GM23248 (cell line): ENCODE data around the gene ARCN1. TPM values are rescaled to one million over a fixed set of nuclear protein-coding genes. Genes with fewer than 3 reads are reported as not detected.
A peak's percentile ranks its signal among the peaks of the same experiment; 100 is the strongest.

Experiments
- DNase-seq: peaks from one replicate; pipeline ENCODE4 v3.0.0-alpha.2; 2015
- H2AFZ ChIP-seq: fragments of 200-600 bp; sonication (generic); 2 replicates; pipeline ENCODE4 v1.6.1; 2016; ENCODE audit warnings: antibody characterized with exemption
- H3F3A ChIP-seq: fragments of 200-600 bp; sonication (generic); 2 replicates; pipeline ENCODE4 v1.6.1; 2016; ENCODE audit warnings: mild to moderate bottlenecking, antibody characterized with exemption, mixed run types; ENCODE audit not compliant: insufficient read depth
- H3K27ac ChIP-seq: fragments of 200-600 bp; sonication (generic); 2 replicates; pipeline ENCODE4 v1.5.1; 2016; ENCODE audit warnings: mild to moderate bottlenecking
- H3K27me3 ChIP-seq: fragments of 200-600 bp; sonication (generic); replicated peaks from 2 replicates; pipeline ENCODE4 v1.6.1; 2016; ENCODE audit warnings: mild to moderate bottlenecking; ENCODE audit not compliant: insufficient read depth
- H3K36me3 ChIP-seq: fragments of 200-600 bp; sonication (generic); 2 replicates; pipeline ENCODE4 v1.6.1; 2016; ENCODE audit warnings: low read depth, mild to moderate bottlenecking
- H3K4me1 ChIP-seq: fragments of 200-600 bp; sonication (generic); 2 replicates; pipeline ENCODE4 v1.6.1; 2016; ENCODE audit warnings: mild to moderate bottlenecking; ENCODE audit not compliant: insufficient read depth
- H3K4me2 ChIP-seq: fragments of 200-600 bp; sonication (generic); one replicate; pipeline ENCODE4 v1.6.1; 2016; ENCODE audit warnings: mild to moderate bottlenecking; ENCODE audit not compliant: unreplicated experiment
- H3K4me3 ChIP-seq: fragments of 200-600 bp; sonication (generic); 2 replicates; pipeline ENCODE4 v1.5.1; 2016; ENCODE audit warnings: mild to moderate bottlenecking
- H3K79me2 ChIP-seq: fragments of 200-600 bp; sonication (generic); 2 replicates; pipeline ENCODE4 v1.6.1; 2016; ENCODE audit warnings: mild to moderate bottlenecking; ENCODE audit not compliant: insufficient read depth
- H3K9ac ChIP-seq: fragments of 200-600 bp; sonication (generic); 2 replicates; pipeline ENCODE4 v1.6.1; 2016; ENCODE audit warnings: mild to moderate bottlenecking
- H3K9me2 ChIP-seq: fragments of 200-600 bp; sonication (generic); 2 replicates; pipeline ENCODE4 v1.6.1; 2016; ENCODE audit warnings: mixed run types, mild to moderate bottlenecking, moderate library complexity; ENCODE audit not compliant: insufficient read depth
- H3K9me3 ChIP-seq: fragments of 200-600 bp; sonication (generic); one replicate; pipeline ENCODE4 v1.6.1; 2017; ENCODE audit warnings: low read depth
- H4K20me1 ChIP-seq: fragments of 200-600 bp; sonication (generic); 2 replicates; pipeline ENCODE4 v1.6.0; 2016; ENCODE audit not compliant: insufficient read depth
- EZH2 ChIP-seq: fragments of 200-600 bp; sonication (generic); IDR thresholded peaks from 2 replicates; pipeline ENCODE4 v1.6.1; 2018; ENCODE audit warnings: antibody characterized with exemption, mild to moderate bottlenecking; ENCODE audit not compliant: insufficient read depth, poor library complexity, severe bottlenecking
- EZH2phosphoT487 ChIP-seq: fragments of 200-600 bp; sonication (generic); IDR thresholded peaks from 2 replicates; pipeline ENCODE4 v1.6.1; 2018; ENCODE audit warnings: antibody characterized with exemption, moderate library complexity, mild to moderate bottlenecking, low read depth; ENCODE audit not compliant: insufficient read depth
- WGBS, 2 experiments: methylation state at CpG; one replicate each; pipeline ENCODE4 v1.1.6; 2015 to 2017; ENCODE audit warnings: low lambda C conversion rate in 2 of 2, low coverage in 1 of 2; ENCODE audit errors: missing lambda C conversion rate in 2 of 2; 5-methylcytosine and 5-hydroxymethylcytosine counted together
- in situ Hi-C: fragments of 300-500 bp; cut with MboI; formaldehyde crosslinking; loops from 2 replicates; pipeline ENCODE4 v1.15.0; 2020
- polyA plus RNA-seq: library from polyadenylated mRNA; unstranded; fragments of >200 nt; fragmentation: Nextera tagmentation; extraction: Ambion mirVana; gene quantifications from 2 replicates; pipeline ENCODE4 v1.2.1, GENCODE V29; 2016
- total RNA-seq: library from RNA; depleted of rRNA; stranded (reverse); fragments of >200 nt; shearing (Covaris generic); gene quantifications from 2 replicates; pipeline ENCODE4 v1.2.3, GENCODE V29; 2014

Gene ARCN1
- total and polyA plus RNA-seq, 2 experiments from 2014 or later = 187 to 190 TPM

DNA sequence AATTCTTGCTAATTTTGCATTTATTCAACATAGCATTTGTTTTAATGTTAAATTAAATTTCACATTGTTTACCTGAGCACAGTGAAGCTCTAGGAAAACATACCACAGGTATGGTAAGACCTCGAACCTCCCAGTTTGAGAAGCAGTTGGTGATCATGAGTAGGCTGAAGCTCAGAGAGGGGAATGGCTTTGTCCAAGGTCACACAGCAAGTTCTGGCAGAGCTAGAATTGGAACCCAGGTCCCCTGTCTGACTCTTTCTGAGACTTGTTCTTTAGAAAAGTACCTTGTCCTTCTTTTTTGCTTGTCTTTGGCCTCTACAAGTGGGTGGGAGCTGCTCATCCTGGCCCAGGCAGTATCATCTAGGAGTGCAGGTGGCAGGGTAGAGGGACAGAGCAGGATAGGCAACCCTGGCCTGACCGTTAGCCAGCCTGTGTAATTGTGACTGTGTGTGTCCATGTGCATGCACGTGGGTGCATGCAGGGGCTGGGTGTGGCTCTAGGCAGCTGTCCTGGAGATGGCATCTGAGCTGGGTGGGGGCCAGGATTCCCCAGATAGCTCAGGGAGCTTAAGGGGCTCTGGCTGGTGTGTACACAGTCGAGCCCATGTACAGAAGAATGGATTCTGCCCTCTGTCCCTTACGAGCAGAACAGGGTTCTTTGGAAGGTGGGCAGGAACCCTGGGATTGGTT is 56.8 kb downstream of the ARCN1 start:
- 47 to 51% methylated on average over 5 of the region's 5 CpGs for WGBS, 2 experiments
- no peak for TF ChIP-seq EZH2
- no peak for TF ChIP-seq EZH2phosphoT487
- H2AFZ ChIP-seq = no peak overlapping the region
- no peak overlapping the region for H3K4me2 ChIP-seq
- peak; percentile 39 for DNase-seq
- peaks cover 38% of the 10 kb centered on the region for H3F3A ChIP-seq
- H3K9me3 ChIP-seq = no peaks in the 10 kb centered on the region
- peaks cover 91% of the 10 kb centered on the region for H3K79me2 ChIP-seq
- no peaks in the 10 kb centered on the region for H4K20me1 ChIP-seq
- H3K9ac ChIP-seq = peak overlapping the region; percentile 33
- in situ Hi-C loops = no loop called here
- H3K36me3 ChIP-seq = peaks cover 51% of the 10 kb centered on the region; the same call in 1 of the 2 replicates
- H3K4me1 ChIP-seq = peaks cover 32% of the 10 kb centered on the region
- H3K27me3 ChIP-seq = no peaks in the 10 kb centered on the region
- 0 out of 2 replicates have a peak overlapping the region, but pooled peaks have one; percentile 6 for H3K27ac ChIP-seq
- no peak overlapping the region for H3K4me3 ChIP-seq
- no peaks in the 10 kb centered on the region for H3K9me2 ChIP-seq

DNA sequence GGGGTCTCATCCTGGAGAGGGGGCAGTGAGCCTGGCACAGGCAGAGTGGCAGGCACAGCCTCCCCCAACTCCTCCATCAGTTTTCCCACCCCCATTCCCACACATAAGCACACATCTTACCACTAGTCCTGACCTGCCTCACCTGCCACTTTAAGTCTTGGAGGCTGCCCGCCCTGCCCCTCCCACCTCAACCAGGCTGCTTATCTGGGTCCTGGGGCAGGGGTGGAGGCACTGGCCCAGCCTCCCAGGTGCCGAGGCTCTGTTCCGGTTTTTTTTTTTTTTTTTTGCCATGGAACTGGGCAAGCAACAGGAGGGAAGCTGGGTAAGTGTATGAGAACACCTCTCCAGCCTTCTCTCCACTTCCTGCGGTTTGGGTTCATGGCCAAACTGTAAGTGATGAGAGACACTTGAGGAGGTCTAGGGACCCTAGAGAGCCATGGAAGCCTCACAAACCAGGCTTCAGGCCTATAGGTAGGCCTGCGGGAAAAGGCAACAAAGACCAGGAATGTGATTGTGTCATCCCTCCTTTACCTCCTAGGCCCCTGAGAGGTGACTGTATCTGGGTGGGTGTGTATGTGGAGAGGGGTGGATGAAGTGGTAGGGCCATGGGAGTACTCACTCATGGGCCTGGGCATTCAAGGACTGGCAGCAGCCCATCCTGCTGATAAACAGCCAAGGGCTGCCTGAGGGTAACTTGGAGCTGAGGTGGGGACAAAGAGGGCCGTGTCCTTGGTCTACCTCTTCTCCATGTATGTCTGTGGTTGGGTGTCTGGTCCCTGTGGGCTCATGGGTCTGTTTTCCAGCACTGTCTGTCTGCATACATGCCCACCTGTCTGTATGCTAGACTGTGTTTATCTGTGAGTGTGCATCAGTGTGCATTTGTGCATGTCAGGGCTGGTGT is 57.8 kb downstream of the ARCN1 start:
- Histone ChIP-seq H3K9ac (peak overlapping the region; percentile 23; the same call in 1 of the 2 replicates), H3K4me2 (no peak overlapping the region), H3K36me3 (peaks cover 51% of the 10 kb centered on the region; the same call in 1 of the 2 replicates), H4K20me1 (no peaks in the 10 kb centered on the region), H3K4me3 (no peak overlapping the region), H3K79me2 (peaks cover 86% of the 10 kb centered on the region), H3K9me2 (no peaks in the 10 kb centered on the region), H2AFZ (no peak overlapping the region), H3K4me1 (peaks cover 31% of the 10 kb centered on the region), H3K9me3 (no peaks in the 10 kb centered on the region), H3F3A (peaks cover 44% of the 10 kb centered on the region), H3K27ac (peak overlapping the region; percentile 14; the same call in 1 of the 2 replicates), H3K27me3 (no peaks in the 10 kb centered on the region)
- WGBS, 2 experiments = 87 to 96% methylated on average over 5 to 6 of the region's 6 CpGs
- peak; percentile 37 for DNase-seq
- in situ Hi-C loops = no loop called here
- TF ChIP-seq EZH2 (no peak), EZH2phosphoT487 (no peak)

DNA sequence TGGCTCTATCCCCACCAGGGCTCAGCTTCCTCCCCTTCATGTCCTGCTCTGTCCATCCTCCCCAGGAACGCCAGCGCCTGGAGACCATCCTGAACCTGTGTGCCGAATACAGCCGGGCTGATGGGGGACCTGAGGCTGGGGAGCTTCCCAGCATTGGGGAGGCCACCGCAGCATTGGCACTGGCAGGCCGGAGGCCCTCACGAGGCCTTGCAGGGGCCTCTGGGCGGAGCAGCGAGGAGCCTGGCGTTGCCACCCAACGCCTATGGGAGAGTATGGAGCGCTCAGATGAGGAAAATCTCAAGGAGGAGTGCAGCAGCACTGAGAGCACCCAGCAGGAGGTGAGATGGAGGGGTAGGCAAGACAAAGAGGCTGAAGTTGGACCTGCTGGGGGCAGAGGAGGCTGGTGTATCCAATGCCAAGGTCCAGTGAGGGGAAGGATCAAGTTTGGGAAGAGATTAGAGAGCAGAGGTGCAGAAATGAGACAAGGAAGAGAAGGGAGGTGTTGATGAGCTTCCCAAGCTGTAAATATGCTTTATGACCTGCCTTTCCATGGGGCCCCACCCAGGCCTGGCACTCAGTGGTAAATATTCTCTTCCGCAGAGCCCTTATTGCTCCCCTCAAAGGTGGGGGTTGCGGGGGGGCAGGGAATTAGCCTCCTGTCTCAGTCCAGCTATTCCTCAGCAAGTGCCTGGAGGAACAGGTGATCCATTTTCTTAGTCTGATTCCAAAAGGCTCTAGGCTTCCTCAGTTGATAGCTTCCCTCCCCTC is 59.1 kb downstream of the ARCN1 start:
- Histone ChIP-seq H3K4me3 (no peak overlapping the region), H3K9ac (no peak overlapping the region), H3K36me3 (peaks cover 47% of the 10 kb centered on the region; the same call in 1 of the 2 replicates), H3K4me1 (peaks cover 26% of the 10 kb centered on the region), H3K79me2 (peaks cover 86% of the 10 kb centered on the region), H3K27ac (no peak overlapping the region), H3K27me3 (no peaks in the 10 kb centered on the region), H3K9me3 (no peaks in the 10 kb centered on the region), H3K9me2 (no peaks in the 10 kb centered on the region), H2AFZ (no peak overlapping the region), H4K20me1 (no peaks in the 10 kb centered on the region), H3K4me2 (no peak overlapping the region), H3F3A (peaks cover 54% of the 10 kb centered on the region)
- DNase-seq = no peak
- 89 to 90% methylated on average over 14 of the region's 14 CpGs for WGBS, 2 experiments
- TF ChIP-seq EZH2phosphoT487 = no peak
- in situ Hi-C loops = no loop called here
